ENCODE measurements around the gene PLEKHG7.

GRCh38 chr12:92786045-92786444 is 83.3 kb downstream of the PLEKHG7 start:
- no peak for TF ChIP-seq CTCF (IDR thresholded peaks at IDR 0.05; ENCODE audit: borderline replicate concordance, extremely low read depth, low read length, poor library complexity, severe bottlenecking)
- TF ChIP-seq EZH2 (IDR thresholded peaks at IDR 0.05; ENCODE audit: borderline replicate concordance, low read depth, low read length, severe bottlenecking) = no peak
